ENCODE data around the gene TAAR9. TPM values are rescaled to one million over a fixed set of nuclear protein-coding genes. Genes with fewer than 3 reads are reported as not detected.
"Not testable (repeated sequence)": the region's sequence is repeated elsewhere in the genome, so short reads cannot be mapped to it uniquely, and the experiment has no call there.

The TAAR9 gene
- total and polyA plus RNA-seq, 10 donors = not detected

DNA sequence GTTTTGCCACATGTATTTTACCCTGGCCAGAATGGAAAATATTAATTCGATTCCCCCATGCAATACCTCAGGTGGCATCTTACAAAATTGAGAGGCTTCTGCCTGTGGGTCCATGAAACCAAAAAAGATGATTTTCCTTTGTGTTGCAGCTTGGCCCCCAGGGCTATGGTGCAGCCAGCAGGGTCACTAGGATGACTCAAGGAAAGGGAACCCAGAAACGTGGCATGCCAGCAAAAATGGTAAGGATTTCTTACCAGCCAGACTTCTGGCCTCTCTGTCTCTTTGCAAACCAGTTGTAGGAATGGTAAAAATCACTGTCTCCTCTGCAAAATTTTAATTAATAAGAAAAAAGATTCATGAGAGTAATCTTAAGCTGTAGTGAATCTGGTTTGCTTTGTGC is 11.6 kb upstream of the TAAR9 start:
- H3K36me3 ChIP-seq = no peaks in the 10 kb centered on the region
- no peak overlapping the region for H3K4me3 ChIP-seq
- 52 to 73% (median 65%) methylated on average over 2 of the region's 2 CpGs for WGBS, 5 donors

DNA sequence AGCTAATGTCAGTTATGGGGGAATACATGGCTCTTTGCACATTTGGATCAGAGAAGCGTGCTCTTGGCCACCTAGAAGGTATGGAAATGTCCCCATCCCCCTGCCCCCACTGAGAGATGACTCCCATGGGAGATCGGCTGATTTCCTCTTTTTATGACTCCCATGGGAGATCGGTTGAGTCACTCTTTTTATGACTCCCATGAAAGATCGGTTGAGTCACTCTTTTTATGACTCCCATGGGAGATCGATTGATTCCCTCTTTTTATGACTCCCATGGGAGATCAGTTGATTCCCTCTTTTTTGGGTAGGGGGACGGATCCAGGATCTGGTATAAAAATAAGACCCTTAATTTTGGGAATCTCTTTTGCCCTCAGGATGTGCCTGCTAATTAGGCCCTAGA is 10.3 kb upstream of the TAAR9 start:
- H3K27ac ChIP-seq = no peak overlapping the region
- H3K4me3 ChIP-seq = no peak overlapping the region
- WGBS, 5 donors = 71 to 87% (median 80%) methylated on average over 6 of the region's 6 CpGs
- TF ChIP-seq POLR2AphosphoS5 (IDR thresholded peaks at IDR 0.05) (no peak), POLR2A (IDR thresholded peaks at IDR 0.05) (no peak)
- TF ChIP-seq, protein P1, sequence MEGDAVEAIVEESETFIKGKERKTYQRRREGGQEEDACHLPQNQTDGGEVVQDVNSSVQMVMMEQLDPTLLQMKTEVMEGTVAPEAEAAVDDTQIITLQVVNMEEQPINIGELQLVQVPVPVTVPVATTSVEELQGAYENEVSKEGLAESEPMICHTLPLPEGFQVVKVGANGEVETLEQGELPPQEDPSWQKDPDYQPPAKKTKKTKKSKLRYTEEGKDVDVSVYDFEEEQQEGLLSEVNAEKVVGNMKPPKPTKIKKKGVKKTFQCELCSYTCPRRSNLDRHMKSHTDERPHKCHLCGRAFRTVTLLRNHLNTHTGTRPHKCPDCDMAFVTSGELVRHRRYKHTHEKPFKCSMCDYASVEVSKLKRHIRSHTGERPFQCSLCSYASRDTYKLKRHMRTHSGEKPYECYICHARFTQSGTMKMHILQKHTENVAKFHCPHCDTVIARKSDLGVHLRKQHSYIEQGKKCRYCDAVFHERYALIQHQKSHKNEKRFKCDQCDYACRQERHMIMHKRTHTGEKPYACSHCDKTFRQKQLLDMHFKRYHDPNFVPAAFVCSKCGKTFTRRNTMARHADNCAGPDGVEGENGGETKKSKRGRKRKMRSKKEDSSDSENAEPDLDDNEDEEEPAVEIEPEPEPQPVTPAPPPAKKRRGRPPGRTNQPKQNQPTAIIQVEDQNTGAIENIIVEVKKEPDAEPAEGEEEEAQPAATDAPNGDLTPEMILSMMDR (IDR thresholded peaks at IDR 0.05 in 8 of 11, conservative IDR thresholded peaks at IDR 0.05 in 3 of 11) = no peak
- H3K4me1 ChIP-seq = peaks cover 0 to 10% (median 4%) of the 10 kb centered on the region in 6 donors
- no peaks in the 10 kb centered on the region for H3K9me3 ChIP-seq
- DNase-seq = no peak
- intact Hi-C loops (cut with DNase I; ENCODE audit: low total_unique reads) = no loop called here
- H3K36me3 ChIP-seq = no peaks in the 10 kb centered on the region
- peaks cover 0 to 7% (median 0%) of the 10 kb centered on the region in 7 donors for H3K27me3 ChIP-seq (replicated peaks in 1 of 7)

More for the DNA sequence above, 11.6 kb upstream of the TAAR9 start:
- Histone ChIP-seq H3K27me3 (replicated peaks in 1 of 7) (peaks cover 0 to 7% (median 0%) of the 10 kb centered on the region in 7 donors), H3K27ac (no peak overlapping the region), H3K4me1 (peaks cover 0 to 10% (median 4%) of the 10 kb centered on the region in 6 donors), H3K9me3 (no peaks in the 10 kb centered on the region)
- no peak for DNase-seq
- intact Hi-C loops (cut with DNase I; ENCODE audit: low total_unique reads) = no loop called here
- TF ChIP-seq POLR2A (IDR thresholded peaks at IDR 0.05) (no peak), POLR2AphosphoS5 (IDR thresholded peaks at IDR 0.05) (no peak)
- TF ChIP-seq, protein P1 (IDR thresholded peaks at IDR 0.05 in 8 of 11, conservative IDR thresholded peaks at IDR 0.05 in 3 of 11) = no peak

DNA sequence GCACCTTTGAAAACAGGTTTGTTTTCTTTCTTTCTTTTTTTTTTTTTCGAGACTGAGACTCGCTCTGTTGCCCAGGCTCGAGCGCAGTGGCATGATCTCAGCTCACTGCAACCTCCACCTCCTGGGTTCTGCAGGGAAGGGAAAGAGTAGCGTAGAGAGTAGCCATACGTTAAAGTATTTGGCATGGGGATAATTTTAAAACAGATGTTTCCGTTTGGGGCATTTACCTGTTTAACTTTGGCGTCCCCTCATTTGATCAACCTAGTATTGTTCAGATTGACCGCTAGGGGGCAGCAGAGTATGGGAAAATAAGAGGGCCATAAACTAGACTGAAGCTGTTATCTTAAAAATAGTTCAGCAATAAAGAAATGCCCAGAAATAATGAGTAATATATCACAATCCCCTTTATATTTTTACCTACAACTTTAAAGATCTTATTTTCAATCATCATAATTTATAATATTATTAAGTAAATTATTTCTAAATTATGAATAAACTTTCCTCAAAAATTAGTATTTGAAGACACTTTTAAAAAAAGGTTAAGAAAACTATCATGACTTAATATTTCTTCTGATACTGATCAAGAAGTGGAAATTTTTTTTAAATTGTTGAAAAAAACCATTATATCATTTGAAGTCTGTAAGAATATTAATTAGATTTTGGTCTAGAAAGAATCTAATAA is 7.6 kb upstream of the TAAR9 start:
- H3K4me3 ChIP-seq = peak overlapping the region in 2 of 8 donors; percentile 8 to 48

DNA sequence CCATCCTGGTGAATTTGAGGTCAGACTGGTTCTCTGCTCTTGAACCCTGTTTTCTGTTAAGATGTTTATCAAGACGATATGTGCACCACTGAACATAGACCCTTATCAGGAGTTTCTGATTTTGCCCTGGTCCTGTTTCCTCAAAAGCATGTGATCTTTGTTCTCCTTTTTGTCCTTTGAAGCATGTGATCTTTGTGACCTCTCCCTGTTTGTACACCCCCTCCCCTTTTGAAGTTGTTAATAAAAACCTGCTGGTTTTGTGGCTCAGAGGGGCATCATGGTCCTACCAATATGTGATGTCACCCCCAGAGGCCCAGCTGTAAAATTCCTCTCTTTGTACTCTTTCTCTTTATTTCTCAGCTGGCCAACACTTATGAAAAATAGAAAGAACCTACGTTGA is 3.5 kb upstream of the TAAR9 start:
- 71 to 89% (median 82%) methylated on average over 2 of the region's 2 CpGs for whole genome bisulfite sequencing, 5 donors
- intact Hi-C loops (cut with DNase I; ENCODE audit: low total_unique reads) = not testable (repeated sequence)
- peaks cover 0 to 16% (median 0%) of the 10 kb centered on the region in 7 donors for H3K27me3 ChIP-seq (replicated peaks in 1 of 7)

More for the DNA sequence above, 7.6 kb upstream of the TAAR9 start:
- no peak for DNase-seq
- intact Hi-C loops (cut with DNase I; ENCODE audit: low total_unique reads) = no loop called here
- TF ChIP-seq POLR2AphosphoS5 (IDR thresholded peaks at IDR 0.05) (no peak), POLR2A (IDR thresholded peaks at IDR 0.05) (no peak)
- TF ChIP-seq, protein P1 (IDR thresholded peaks at IDR 0.05 in 8 of 11, conservative IDR thresholded peaks at IDR 0.05 in 3 of 11) = peak; percentile 49 to 84 (median 77)
- peaks cover 0 to 7% (median 0%) of the 10 kb centered on the region in 7 donors for H3K27me3 ChIP-seq (replicated peaks in 1 of 7)
- peaks cover 0 to 9% (median 4%) of the 10 kb centered on the region in 8 donors for H3K9me3 ChIP-seq
- no peak overlapping the region for H3K27ac ChIP-seq
- peaks cover 0 to 10% (median 4%) of the 10 kb centered on the region in 6 donors for H3K4me1 ChIP-seq
- H3K36me3 ChIP-seq = no peaks in the 10 kb centered on the region
- 18 to 30% (median 22%) methylated on average over 9 of the region's 9 CpGs for WGBS, 5 donors

More for the DNA sequence above, 3.5 kb upstream of the TAAR9 start:
- H3K4me1 ChIP-seq = peaks cover 0 to 10% (median 4%) of the 10 kb centered on the region in 6 donors
- H3K27ac ChIP-seq, H3K9me3 ChIP-seq, H3K4me3 ChIP-seq, DNase-seq, H3K36me3 ChIP-seq: not testable (repeated sequence)

Data from spleen (tissue), 11 donors.